ENCODE data around the gene SAMD4A.

Gene SAMD4A

DNA sequence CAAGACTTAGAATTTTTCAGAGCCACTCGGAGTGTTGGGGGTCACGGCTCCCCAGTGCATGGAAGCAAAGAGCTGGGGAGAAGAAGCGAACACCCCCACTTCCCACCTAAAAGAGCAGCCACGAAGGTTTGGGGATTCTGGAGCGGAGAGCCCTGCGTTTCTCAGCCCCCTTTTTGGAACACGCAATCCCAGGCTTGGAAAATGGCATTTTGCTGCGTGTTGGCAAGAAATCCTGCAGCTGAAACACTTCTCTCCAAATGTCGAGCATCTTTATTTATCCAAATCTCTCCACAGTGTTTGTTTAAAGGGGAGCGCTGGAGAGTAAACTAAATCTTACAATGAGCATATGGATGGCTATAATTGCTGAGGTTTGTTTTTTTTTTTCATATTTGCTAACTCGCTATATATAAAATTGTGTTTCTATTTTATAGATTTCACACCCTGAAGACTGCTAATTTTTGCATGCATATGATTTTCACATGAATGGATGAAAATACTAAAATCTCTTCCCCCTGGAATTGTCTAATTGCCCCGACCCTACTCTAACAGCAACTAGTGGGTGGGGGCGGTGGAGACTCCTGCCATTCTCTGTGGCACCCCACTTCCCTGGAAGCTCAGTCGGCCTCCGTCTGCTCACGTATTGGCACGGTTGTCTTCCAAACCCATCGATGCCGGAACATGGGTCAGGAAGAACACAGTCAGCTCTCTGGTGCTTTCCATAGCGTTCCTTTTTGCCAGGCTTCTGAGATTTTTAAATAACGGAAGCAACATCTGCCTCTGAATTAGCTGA, 215.2 kb downstream of the SAMD4A start:
- DNase-seq (ENCODE audit: low read depth in 2 of 2), result no peak

DNA sequence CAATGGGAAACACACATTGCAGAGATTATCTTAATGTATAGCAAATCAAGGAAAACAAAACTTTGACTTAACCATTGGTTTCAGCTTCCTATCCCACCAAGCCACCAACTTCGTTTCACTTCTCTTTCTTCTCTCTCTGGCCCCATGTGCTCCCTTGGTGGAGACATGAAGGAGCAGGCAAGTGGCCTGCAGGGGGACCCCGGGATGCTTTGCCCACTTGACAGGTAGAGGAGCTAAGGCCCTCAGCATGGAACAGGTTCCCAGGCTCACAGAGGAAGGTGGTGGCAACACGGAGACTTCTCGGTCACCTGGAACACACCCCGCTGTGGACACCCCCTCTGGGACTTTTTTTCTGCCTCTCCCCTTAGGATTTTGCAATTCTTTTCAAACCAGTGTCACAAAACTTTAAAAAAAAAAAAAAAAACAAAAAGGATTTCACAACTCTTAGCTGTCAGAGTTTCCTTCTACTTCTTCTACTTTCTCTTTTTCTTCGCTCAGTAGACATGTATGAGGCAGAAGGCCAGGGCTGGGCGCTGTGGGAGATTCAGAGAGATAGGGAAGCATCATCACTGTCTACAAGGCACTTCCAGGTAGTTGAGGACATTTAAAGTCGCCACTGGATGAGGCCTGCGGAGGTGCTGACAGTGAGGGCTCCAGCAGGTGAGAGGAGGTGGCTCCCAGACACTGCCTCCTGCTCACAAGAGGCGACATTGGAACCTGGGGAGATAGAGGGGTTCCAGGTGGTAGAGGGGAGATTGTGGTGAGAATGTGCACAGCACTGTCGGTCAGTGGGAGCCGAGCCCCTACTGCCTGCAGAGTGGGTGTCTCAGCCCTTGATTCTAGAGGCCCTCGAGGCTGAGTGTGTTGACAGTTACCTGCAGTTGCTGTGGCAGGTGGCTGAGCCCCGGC, 216.1 kb downstream of the SAMD4A start:
- no peak for DNase-seq (ENCODE audit: low read depth in 2 of 2)

DNA sequence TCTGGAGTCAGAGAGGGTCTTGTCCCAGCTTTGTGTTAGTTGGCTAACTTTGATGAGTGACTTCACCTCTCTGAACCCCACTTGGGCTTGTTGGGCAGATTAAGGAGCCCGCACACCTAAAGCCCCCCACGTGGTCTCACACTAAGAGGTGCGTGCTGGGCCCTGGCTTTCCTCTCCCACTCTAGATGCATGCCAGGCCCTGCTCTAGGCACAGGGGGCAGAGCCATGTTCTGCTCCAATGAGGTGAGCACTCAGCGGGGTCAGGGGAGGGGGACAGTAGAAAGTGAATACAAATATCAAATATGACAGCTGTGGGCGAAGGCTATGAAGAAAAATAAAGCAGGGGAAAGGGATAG, 216.7 kb downstream of the SAMD4A start:
- no peak for DNase-seq (ENCODE audit: low read depth in 2 of 2)

DNA sequence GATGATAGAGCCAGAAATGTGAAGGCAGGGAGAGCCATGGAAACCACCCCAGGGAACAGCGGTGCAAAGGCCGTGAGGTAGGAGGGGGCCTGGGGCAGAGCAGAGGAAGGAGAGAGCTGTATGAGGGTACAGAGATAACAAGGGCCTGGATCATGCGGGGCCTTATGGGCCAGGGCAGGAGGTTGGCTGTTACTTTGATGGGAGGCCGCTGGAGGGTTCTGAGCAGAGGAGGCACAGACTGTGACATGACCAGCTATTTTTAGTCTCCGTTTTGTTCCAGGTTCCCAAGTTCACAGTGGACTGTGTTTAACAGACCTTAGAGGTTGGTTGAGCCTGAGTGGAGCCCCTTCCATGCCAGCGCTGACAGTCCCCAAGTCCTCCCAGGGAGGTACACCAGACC, 217.1 kb downstream of the SAMD4A start:
- DNase-seq (ENCODE audit: low read depth in 2 of 2), result no peak

DNA sequence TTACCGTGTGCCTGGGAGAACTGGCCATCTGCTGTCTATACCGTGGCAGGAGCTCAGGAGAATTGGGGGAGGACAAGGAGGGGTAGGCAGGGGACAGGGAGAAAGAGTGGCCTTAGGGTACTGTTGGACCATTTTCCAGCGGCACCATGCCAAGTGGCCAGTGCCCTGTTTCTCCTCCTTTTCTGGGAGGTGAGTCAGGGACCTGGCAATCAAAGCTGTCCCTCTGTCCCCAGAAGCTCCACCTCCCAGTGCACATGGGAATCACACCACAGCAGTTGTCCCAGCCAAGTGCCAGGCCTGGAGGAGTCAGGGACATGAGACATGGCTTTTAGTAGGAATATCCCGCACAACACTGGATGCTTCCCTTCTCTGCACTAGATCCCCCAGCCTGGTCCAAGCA, 217.7 kb downstream of the SAMD4A start:
- DNase-seq (ENCODE audit: low read depth in 2 of 2), result no peak

DNA sequence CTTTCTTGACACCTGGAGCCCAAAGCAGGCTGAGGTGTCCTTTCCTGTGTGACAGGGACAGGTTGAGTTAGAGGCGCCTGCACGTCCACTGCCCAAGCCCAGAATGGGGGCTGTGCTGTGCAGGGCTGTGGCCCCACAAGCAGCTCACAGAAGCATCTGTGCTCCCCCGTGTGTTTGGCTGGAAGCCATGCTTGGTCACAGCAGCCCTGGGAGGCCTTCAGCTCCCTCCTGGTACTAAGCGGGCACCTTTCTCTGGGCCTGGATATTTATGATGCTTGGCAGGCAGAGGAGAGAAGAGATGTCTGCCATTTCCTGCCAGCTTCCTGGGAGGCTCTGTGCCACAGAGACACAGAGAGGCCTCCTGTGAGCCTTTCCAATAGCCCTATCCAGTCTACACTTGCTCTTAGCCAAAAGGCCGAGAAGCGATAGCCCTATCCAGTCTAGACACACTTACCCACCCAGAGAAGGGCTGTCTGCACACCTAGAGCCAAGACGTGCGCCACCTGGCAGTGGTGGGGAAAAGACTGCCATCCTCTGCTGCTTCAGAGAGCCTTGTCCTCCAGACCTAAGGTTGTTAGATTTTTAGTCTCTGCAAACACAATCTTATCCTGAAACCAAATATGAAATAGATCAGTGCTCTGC, 218.3 kb downstream of the SAMD4A start:
- no peak for DNase-seq (ENCODE audit: low read depth in 2 of 2)

DNA sequence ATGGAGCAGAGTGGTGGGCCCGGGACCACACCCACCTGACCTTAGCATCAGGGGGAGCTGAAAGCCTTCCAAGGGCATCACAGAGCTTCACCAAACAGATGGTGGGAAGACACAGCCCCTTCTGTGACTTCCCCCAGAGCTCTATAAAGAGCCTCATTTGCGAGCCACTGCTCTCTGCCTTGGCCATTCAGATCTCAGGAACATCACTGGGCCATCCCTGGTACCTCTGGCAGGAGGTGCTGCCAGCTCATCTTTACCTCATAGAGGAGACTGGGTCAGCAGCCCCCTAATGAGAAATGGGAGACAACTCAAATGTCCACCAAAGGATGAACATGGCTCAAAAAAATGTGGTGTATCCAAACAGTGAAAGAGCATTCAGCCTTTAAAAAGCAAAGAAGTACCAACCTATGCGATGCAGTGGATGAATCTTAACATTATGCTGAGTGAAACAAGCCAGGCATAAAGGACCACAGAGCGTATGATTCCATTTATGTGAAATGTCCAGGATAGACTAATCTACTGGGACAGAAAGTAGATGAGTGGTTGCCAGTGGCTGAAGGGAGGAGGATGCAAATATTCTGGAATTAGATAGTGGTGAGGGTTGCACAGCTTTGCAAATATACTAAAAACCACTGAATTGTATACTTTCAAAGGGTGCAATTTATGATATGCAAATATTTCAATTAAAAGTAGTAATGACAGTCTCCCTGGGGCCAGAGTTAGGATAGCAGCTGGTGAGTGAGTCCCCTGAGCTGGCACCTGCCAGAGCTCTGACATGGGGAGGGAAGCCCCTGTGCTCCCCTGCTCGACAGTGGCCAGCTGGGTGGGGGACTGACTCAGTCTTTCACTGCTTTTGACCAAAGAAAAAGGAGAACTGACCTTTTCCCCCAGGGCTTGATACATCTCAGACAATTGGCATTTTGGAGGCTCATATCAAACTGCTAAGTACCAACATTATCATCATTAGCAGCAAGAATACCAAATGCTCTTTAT, 219.1 kb downstream of the SAMD4A start:
- DNase-seq (ENCODE audit: low read depth in 2 of 2), result no peak

DNA sequence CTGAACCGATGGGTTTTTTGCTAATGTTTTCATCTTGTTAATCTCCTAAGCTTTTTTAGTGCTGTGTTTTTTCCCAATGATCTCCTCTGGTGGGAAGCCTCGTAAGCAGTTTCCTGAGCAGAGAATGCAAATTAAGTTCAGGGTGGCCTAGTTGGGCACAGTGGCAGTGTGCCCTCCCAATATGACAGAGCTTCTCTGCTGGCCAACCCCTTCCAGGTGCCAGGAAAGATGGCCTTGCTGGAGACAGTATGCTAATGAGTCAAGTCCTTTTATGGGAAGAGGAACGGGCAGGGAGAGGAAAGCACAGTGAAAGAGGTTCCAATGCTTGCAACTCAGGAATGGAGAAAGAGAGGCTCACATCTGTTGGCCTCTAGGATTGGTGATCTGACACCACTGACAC, 219.9 kb downstream of the SAMD4A start:
- DNase-seq (ENCODE audit: low read depth in 2 of 2), result no peak

DNA sequence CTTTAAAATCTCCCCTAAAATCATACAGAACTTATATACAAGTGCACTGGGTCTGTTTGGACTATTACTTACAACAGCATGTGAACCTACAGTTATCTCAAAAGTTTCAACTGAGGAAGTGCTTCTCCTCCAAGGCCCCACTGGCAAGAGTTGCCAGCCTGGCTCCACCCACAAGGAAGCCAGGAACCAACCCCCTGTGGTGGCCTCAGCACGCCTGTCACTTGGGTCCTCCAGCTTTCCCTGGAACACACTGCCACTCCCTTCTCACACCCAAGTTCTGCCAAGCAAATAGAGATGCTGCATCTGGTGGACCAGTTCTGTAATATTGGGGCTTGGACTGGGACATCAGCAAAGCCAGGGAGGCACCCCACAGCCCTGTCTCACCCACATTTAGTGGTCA, 220.3 kb downstream of the SAMD4A start:
- DNase-seq (ENCODE audit: low read depth in 2 of 2), result no peak

DNA sequence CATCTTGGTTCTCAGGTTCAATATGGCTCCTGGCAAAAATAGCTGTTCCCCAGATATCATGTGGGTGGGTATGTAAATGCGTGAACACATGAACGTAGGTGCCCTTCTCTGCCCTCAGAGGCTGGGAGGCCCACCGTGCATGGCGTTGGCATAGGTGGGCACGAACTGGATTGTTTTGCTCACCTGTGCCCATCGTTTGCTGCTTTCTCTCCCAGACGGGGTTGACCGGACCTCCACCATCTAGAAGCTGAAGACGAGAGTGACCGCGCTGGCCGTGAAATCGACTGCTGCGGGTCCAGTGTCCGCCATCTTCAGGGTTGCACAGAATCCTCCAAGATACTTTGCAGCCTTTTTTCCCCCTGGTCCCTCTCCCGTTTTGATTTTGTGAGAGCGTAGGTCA, 221.8 kb downstream of the SAMD4A start:
- DNase-seq (ENCODE audit: low read depth in 2 of 2), result no peak

DNA sequence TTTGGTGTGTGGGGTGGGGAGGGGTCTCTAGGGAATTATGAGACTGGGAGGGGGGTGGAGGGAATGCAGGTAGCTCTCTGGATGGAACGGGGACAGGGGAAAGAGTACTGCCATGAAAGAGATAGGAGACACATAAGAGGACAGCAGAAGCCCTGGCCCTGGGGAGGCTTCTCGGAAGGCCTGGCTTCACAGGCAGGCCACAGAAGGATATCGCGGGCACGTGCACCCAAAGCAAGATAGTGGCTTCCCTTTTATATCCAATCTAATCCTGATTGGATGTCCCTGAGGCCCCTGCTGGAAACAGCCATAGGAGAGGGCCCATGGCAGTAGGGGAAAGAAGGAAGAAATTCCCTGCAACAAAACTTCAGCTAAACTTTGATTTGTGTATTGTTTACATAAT, 222.2 kb downstream of the SAMD4A start:
- no peak for DNase-seq (ENCODE audit: low read depth in 2 of 2)

DNA sequence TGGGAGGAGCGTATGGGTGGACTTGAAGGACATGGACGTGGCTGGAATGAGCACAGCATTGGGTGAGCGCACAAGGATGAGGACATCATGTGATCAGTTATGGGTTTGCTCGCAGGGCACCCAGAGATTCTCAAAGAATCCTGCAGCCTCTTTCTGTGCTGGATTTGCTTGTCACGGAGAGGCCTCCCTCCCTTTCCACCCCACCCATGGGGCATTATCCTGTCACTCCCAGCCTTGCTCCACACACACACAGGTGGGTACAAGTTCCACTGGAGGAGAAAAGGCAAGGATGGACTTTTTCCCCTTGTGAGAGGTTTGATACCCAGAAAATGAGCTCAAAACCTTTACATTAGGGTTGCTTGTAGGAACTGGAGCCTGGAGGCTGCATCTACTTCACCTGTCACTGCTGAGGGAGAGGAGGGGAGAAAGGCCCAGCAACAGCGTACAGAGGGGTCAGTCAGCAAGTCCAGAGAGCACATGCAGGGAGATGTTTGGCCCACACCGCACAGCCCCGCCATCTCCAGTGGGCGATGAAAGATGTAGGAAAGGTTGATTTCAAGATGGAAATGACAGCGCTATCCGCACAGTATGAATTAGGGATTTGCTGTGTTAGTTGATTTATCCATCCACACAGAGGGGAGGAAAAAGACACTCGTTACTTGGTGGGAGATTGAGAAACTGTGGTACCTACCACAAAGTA, 223.0 kb downstream of the SAMD4A start:
- DNase-seq (ENCODE audit: low read depth in 2 of 2), result no peak

DNA sequence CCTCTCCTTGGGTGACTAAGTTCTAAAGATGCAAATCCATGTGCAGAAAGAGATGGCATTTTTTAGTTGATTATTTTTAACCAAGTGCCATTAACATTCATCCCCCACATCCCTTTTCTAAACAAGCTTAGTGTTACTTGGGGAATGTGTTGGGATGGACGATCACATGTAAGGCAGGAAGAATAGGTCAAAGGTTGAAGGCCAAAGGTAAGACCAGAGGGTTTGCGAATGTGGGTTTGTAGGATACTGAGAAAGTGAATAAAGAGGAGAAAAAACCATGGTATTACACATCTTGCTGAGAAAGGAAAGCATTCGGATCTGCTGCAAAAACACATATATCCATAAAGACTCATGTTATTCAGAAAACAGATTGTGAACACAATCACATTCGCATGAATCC, 224.1 kb downstream of the SAMD4A start:
- DNase-seq (ENCODE audit: low read depth in 2 of 2), result no peak

DNA sequence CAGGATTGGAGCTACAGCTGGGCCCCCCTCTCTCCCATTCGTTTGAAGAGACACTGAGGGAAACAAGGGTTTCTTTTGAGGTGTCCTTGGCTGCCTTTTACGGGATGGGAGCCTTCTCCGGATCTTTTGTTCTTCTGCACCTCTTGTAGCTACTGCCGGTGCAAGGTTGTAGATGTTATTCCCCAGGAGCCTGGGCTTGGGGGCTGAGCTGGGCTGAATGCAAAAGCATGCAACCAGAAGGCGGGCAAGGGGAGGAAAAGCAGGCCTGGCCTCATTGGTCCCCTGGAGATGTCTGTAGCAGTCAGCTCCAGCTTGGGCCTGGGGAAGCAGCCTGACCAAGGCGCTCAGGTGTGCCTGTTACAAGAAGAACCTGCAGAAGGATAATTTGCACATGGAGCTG, 225.4 kb downstream of the SAMD4A start:
- DNase-seq (ENCODE audit: low read depth in 2 of 2), result no peak

DNA sequence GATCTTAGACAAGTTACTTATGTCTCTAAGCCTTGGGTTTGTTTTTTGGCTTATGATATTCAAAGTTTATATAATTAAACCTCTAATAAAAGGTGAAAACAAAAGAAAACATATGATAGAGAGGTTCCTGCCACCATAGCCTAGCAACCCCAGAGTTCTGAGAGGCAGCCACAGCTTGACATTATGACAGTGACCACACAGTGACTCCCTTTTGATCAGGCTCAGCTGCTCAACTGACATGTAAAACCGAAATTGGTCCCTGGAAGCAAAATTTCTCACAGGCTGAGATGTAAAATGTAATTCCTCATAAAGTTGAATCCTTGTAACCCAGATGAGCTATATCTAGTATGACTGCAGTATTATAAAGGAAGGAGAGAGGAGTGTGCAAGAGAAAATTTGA, 227.2 kb downstream of the SAMD4A start:
- DNase-seq (ENCODE audit: low read depth in 2 of 2), result no peak

DNA sequence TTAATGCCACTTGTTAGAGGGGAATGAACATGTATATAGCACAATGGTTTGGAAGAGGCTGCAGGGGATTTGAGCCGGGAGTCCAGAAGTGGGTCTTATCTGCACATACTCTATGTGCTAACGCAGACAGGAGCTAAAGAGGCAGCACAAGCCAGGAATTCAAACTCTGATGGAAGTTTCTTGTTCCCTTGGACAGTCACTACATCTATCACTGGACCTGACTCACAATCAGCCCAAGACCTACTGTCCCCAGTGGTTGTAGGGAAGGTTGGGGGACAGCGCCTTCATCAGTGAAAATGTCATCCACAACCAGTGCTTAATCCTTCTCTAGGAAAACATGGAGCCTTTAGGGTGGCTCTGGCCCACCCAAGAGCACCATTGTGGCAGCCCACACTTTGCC, 227.9 kb downstream of the SAMD4A start:
- DNase-seq (ENCODE audit: low read depth in 2 of 2), result no peak

DNA sequence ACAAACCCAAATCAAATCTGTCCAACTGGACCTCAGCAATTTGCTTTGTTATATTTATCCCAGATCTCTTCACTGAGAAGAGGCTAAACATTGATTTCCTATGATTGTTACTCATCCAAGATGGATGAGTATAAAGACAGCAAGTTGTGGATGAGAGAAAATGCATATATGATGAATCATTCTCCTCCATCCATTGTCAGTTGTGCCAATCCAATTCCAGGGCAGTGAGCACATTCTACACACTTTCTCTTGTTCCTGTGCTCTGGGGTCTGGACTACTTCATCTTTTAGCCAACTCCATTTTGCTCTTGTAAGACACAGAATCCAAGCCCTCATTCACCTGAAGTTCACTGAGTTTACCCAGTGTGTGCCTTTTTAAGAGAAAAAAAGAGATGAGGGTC, 230.0 kb downstream of the SAMD4A start:
- DNase-seq (ENCODE audit: low read depth in 2 of 2), result peak; percentile 60 to 68

DNA sequence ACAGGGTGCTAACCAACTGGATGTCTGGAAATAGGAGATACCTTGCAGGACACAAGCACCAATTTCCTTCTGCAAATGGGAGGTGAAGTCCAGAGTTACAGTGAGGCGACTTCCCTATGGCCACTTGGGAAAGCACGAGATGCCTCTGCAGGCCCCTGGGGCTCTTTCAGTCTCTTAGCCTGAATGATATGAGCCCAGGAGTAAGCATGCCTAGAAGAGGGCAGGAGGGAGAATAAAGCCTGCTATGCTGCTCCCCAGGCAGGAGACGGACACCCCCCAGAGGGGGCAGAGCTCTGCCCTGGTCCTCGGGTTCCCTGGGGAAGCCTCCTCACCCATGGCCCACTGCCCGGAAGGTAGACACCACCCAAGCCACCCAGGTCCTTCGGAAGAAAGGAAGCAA, 230.6 kb downstream of the SAMD4A start:
- no peak for DNase-seq (ENCODE audit: low read depth in 2 of 2)

DNA sequence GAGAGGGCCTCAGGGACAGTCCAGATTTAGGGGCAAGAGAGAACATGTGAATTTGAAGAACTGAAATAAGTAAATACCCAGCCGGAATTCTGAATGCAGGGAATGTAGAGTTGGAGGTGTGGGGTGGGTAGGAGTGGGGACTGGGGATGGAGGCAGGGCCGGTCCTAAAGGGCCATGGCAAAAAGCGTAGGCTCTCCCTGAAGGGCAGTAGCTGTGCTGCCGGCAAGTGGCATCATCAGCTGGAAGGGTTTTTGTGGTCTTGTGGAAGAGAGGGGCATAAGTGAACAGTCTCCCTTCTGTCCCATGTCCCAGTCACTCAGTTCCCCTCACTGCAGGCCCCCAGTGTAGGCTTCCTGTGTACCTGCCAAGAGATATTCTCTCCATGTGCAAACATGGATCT, 231.1 kb downstream of the SAMD4A start:
- DNase-seq (ENCODE audit: low read depth in 2 of 2), result no peak

DNA sequence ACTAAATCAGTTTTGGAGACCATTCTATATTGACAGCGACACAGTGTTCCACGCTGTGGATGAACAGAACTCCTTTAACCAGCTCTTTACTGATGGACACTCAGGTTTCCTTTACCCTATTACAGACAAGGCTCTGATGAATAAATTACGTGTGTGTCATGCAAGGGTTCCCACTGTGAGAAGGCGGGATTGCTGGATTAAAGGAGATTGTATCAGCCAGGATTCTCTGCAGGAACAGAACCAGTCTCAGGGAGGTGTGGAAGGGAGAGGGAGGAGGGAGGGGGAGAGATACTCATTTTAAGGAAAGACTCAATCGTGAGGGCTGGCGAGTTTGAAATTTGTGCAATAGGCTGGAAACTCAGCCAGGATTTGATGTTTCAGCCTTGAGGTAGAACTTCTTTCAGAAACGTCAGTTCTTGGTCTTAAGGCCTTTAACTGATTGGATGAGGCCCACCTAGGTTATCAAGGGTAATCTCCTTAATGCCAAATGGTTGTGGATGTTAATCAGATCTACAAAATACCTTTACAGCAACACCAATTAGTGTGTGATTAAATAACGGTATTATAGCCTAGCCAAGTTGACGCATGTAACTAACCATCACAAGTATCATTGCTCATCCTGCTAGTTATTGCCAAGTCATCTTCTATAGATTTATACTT, 231.7 kb downstream of the SAMD4A start:
- no peak for DNase-seq (ENCODE audit: low read depth in 2 of 2)

Data from fibroblast of skin of left quadriceps (primary cell).